T-helper 9 cell (primary cell): Measurements from ENCODE around the gene PRDX2.
A peak's percentile ranks its signal among the peaks of the same experiment; 100 is the strongest.

Experiments used
- DNase-seq: peaks from one replicate; pipeline ENCODE4 v3.0.0-alpha.2; 2020

The PRDX2 gene

GRCh38 chr19:12779162-12779993 lies 22.2 kb downstream of the PRDX2 start:
- no peak for DNase-seq

- no peak for DNase-seq
Observed at GRCh38 chr19:12778905-12779161, 22.8 kb downstream of the PRDX2 start.

GRCh38 chr19:12778017-12778904 lies 23.3 kb downstream of the PRDX2 start:
- no peak for DNase-seq

- peak; percentile 78 for DNase-seq
Observed at GRCh38 chr19:12777217-12778016, 24.2 kb downstream of the PRDX2 start.

GRCh38 chr19:12774588-12775555 lies 26.7 kb downstream of the PRDX2 start, which contains the start of gene HOOK2:
TSS of gene HOOK2 (minus strand) at chr19:12775552. CDS start at chr19:12775449, 103 bp downstream.
- no peak for DNase-seq

- DNase-seq: no peak
Observed at GRCh38 chr19:12773571-12773970, 28.0 kb downstream of the PRDX2 start.

- DNase-seq: no peak
Observed at GRCh38 chr19:12772323-12772722, 29.3 kb downstream of the PRDX2 start.

GRCh38 chr19:12770922-12771321 lies 30.7 kb downstream of the PRDX2 start:
- DNase-seq: no peak

- peak; percentile 51 for DNase-seq
Observed at GRCh38 chr19:12769689-12770088, 31.9 kb downstream of the PRDX2 start.

- no peak for DNase-seq
Observed at GRCh38 chr19:12767666-12768065, 33.9 kb downstream of the PRDX2 start.

- no peak for DNase-seq
Observed at GRCh38 chr19:12767150-12767549, 34.5 kb downstream of the PRDX2 start.

GRCh38 chr19:12766051-12766521 lies 35.5 kb downstream of the PRDX2 start:
- DNase-seq: no peak

GRCh38 chr19:12764698-12765097 lies 36.9 kb downstream of the PRDX2 start:
- no peak for DNase-seq

GRCh38 chr19:12763100-12763499 lies 38.5 kb downstream of the PRDX2 start:
- DNase-seq: no peak

- no peak for DNase-seq
Observed at GRCh38 chr19:12759686-12760085, 41.9 kb downstream of the PRDX2 start.

GRCh38 chr19:12757544-12758274 lies 43.9 kb downstream of the PRDX2 start:
- peak; percentile 60 for DNase-seq

- DNase-seq: no peak
Observed at GRCh38 chr19:12756150-12756883, 45.3 kb downstream of the PRDX2 start.

- DNase-seq: no peak
Observed at GRCh38 chr19:12754465-12755196, 47.0 kb downstream of the PRDX2 start.

- no peak for DNase-seq
Observed at GRCh38 chr19:12752056-12752781, 49.4 kb downstream of the PRDX2 start.
